Measurements from ENCODE around the gene RUNX2. TPM values are rescaled to one million over a fixed set of nuclear protein-coding genes. Genes with fewer than 3 reads are reported as not detected.

The RUNX2 gene
- total and polyA plus RNA-seq, 2 experiments from 2014 or later, result 0.66 to 1.7 TPM

DNA sequence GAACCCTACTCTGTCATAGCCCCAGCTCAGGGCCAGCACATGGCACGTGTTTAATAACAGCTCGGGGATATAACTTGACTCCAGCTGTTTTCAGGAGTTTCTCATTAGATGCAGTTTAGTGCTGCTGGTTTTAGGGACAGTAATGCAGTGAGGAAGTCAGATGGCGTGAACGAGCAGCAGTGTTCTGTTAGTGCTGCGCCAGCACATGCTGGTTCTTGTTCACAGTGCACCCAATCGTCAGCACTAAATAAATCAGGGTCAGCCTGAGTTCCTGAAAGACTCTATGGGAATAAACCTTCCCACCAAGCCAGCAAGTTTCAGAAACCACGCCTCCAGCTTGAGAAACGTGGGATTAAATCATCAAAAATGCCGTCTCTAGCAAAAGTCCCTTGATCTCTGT is 285.5 kb downstream of the RUNX2 start:
- no peaks in the 10 kb centered on the region for H3K9me3 Mint-ChIP-seq
- Histone ChIP-seq H3K4me1 (ENCODE audit: insufficient read depth) (no peaks in the 10 kb centered on the region), H3K27me3 (ENCODE audit: insufficient read depth) (no peaks in the 10 kb centered on the region), H3K36me3 (ENCODE audit: insufficient read depth) (no peaks in the 10 kb centered on the region), H3K4me2 (no peak overlapping the region), H3F3A (replicated peaks; ENCODE audit: low read depth) (no peaks in the 10 kb centered on the region), H4K20me1 (replicated peaks; ENCODE audit: insufficient read depth) (no peaks in the 10 kb centered on the region), H3K4me3 (no peak overlapping the region), H3K79me2 (replicated peaks; ENCODE audit: insufficient read depth) (no peaks in the 10 kb centered on the region), H3K27ac (ENCODE audit: low read depth) (no peak overlapping the region), H3K9me2 (ENCODE audit: insufficient read depth) (no peaks in the 10 kb centered on the region), H2AFZ (peak overlapping the region; percentile 93; the same call in 1 of the 2 replicates)
- TF ChIP-seq CREB1 (CRISPR knock-in tag; IDR thresholded peaks at IDR 0.05; ENCODE audit: low read depth) (no peak), ZNF331 (CRISPR knock-in tag; IDR thresholded peaks at IDR 0.05; ENCODE audit: low read depth) (no peak), STAT1 (IDR thresholded peaks at IDR 0.05; ENCODE audit: unreplicated experiment) (no peak), ZNF114 (CRISPR knock-in tag; IDR thresholded peaks at IDR 0.05) (no peak), NANOG (IDR thresholded peaks at IDR 0.05; ENCODE audit: borderline replicate concordance) (no peak), POLR2AphosphoS5 (IDR thresholded peaks at IDR 0.05; ENCODE audit: low read depth) (no peak), JUNB (IDR thresholded peaks at IDR 0.05; ENCODE audit: unreplicated experiment) (no peak), EZH2phosphoT487 (IDR thresholded peaks at IDR 0.05; ENCODE audit: unreplicated experiment) (no peak), EZH2 (IDR thresholded peaks at IDR 0.05; ENCODE audit: low read depth, unreplicated experiment) (no peak)
- TF ChIP-seq, protein P1, sequence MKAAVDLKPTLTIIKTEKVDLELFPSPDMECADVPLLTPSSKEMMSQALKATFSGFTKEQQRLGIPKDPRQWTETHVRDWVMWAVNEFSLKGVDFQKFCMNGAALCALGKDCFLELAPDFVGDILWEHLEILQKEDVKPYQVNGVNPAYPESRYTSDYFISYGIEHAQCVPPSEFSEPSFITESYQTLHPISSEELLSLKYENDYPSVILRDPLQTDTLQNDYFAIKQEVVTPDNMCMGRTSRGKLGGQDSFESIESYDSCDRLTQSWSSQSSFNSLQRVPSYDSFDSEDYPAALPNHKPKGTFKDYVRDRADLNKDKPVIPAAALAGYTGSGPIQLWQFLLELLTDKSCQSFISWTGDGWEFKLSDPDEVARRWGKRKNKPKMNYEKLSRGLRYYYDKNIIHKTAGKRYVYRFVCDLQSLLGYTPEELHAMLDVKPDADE (IDR thresholded peaks at IDR 0.05), result no peak
- TF ChIP-seq, protein P2, sequence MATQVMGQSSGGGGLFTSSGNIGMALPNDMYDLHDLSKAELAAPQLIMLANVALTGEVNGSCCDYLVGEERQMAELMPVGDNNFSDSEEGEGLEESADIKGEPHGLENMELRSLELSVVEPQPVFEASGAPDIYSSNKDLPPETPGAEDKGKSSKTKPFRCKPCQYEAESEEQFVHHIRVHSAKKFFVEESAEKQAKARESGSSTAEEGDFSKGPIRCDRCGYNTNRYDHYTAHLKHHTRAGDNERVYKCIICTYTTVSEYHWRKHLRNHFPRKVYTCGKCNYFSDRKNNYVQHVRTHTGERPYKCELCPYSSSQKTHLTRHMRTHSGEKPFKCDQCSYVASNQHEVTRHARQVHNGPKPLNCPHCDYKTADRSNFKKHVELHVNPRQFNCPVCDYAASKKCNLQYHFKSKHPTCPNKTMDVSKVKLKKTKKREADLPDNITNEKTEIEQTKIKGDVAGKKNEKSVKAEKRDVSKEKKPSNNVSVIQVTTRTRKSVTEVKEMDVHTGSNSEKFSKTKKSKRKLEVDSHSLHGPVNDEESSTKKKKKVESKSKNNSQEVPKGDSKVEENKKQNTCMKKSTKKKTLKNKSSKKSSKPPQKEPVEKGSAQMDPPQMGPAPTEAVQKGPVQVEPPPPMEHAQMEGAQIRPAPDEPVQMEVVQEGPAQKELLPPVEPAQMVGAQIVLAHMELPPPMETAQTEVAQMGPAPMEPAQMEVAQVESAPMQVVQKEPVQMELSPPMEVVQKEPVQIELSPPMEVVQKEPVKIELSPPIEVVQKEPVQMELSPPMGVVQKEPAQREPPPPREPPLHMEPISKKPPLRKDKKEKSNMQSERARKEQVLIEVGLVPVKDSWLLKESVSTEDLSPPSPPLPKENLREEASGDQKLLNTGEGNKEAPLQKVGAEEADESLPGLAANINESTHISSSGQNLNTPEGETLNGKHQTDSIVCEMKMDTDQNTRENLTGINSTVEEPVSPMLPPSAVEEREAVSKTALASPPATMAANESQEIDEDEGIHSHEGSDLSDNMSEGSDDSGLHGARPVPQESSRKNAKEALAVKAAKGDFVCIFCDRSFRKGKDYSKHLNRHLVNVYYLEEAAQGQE (IDR thresholded peaks at IDR 0.05; ENCODE audit: unreplicated experiment), result no peak
- TF ChIP-seq, protein P3, sequence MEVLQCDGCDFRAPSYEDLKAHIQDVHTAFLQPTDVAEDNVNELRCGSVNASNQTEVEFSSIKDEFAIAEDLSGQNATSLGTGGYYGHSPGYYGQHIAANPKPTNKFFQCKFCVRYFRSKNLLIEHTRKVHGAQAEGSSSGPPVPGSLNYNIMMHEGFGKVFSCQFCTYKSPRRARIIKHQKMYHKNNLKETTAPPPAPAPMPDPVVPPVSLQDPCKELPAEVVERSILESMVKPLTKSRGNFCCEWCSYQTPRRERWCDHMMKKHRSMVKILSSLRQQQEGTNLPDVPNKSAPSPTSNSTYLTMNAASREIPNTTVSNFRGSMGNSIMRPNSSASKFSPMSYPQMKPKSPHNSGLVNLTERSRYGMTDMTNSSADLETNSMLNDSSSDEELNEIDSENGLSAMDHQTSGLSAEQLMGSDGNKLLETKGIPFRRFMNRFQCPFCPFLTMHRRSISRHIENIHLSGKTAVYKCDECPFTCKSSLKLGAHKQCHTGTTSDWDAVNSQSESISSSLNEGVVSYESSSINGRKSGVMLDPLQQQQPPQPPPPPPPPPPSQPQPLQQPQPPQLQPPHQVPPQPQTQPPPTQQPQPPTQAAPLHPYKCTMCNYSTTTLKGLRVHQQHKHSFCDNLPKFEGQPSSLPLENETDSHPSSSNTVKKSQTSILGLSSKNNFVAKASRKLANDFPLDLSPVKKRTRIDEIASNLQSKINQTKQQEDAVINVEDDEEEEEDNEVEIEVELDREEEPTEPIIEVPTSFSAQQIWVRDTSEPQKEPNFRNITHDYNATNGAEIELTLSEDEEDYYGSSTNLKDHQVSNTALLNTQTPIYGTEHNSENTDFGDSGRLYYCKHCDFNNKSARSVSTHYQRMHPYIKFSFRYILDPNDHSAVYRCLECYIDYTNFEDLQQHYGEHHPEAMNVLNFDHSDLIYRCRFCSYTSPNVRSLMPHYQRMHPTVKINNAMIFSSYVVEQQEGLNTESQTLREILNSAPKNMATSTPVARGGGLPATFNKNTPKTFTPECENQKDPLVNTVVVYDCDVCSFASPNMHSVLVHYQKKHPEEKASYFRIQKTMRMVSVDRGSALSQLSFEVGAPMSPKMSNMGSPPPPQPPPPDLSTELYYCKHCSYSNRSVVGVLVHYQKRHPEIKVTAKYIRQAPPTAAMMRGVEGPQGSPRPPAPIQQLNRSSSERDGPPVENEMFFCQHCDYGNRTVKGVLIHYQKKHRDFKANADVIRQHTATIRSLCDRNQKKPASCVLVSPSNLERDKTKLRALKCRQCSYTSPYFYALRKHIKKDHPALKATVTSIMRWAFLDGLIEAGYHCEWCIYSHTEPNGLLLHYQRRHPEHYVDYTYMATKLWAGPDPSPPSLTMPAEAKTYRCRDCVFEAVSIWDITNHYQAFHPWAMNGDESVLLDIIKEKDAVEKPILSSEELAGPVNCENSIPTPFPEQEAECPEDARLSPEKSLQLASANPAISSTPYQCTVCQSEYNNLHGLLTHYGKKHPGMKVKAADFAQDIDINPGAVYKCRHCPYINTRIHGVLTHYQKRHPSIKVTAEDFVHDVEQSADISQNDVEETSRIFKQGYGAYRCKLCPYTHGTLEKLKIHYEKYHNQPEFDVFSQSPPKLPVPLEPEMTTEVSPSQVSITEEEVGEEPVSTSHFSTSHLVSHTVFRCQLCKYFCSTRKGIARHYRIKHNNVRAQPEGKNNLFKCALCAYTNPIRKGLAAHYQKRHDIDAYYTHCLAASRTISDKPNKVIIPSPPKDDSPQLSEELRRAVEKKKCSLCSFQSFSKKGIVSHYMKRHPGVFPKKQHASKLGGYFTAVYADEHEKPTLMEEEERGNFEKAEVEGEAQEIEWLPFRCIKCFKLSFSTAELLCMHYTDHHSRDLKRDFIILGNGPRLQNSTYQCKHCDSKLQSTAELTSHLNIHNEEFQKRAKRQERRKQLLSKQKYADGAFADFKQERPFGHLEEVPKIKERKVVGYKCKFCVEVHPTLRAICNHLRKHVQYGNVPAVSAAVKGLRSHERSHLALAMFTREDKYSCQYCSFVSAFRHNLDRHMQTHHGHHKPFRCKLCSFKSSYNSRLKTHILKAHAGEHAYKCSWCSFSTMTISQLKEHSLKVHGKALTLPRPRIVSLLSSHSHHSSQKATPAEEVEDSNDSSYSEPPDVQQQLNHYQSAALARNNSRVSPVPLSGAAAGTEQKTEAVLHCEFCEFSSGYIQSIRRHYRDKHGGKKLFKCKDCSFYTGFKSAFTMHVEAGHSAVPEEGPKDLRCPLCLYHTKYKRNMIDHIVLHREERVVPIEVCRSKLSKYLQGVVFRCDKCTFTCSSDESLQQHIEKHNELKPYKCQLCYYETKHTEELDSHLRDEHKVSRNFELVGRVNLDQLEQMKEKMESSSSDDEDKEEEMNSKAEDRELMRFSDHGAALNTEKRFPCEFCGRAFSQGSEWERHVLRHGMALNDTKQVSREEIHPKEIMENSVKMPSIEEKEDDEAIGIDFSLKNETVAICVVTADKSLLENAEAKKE (CRISPR knock-in tag; IDR thresholded peaks at IDR 0.05), result no peak
- TF ChIP-seq, protein P4, sequence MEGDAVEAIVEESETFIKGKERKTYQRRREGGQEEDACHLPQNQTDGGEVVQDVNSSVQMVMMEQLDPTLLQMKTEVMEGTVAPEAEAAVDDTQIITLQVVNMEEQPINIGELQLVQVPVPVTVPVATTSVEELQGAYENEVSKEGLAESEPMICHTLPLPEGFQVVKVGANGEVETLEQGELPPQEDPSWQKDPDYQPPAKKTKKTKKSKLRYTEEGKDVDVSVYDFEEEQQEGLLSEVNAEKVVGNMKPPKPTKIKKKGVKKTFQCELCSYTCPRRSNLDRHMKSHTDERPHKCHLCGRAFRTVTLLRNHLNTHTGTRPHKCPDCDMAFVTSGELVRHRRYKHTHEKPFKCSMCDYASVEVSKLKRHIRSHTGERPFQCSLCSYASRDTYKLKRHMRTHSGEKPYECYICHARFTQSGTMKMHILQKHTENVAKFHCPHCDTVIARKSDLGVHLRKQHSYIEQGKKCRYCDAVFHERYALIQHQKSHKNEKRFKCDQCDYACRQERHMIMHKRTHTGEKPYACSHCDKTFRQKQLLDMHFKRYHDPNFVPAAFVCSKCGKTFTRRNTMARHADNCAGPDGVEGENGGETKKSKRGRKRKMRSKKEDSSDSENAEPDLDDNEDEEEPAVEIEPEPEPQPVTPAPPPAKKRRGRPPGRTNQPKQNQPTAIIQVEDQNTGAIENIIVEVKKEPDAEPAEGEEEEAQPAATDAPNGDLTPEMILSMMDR (conservative IDR thresholded peaks at IDR 0.05; ENCODE audit: low read depth in 2 of 2), result no peak
- no peaks in the 10 kb centered on the region for H3K27me3 Mint-ChIP-seq (ENCODE audit: insufficient read depth, low read depth, poor library complexity)
- no peaks in the 10 kb centered on the region for H3K36me3 Mint-ChIP-seq (ENCODE audit: low read depth)
- ATAC-seq, result no peak
- H3K4me3 Mint-ChIP-seq, result no peak overlapping the region
- H3K27ac Mint-ChIP-seq, result no peak overlapping the region
- no peak for DNase-seq (ENCODE audit: low spot score)
- H3K4me1 Mint-ChIP-seq, result peaks cover 4% of the 10 kb centered on the region; the same call in 2 of the 3 replicates
